ENCODE results near the gene CDK5RAP2. TPM values are rescaled to one million over a fixed set of nuclear protein-coding genes. Genes with fewer than 3 reads are reported as not detected.

Gene CDK5RAP2
- total RNA-seq, 1 donor from 2014 or later, result 63.6 TPM

GRCh38 chr9:120440791-120441190, 139.2 kb downstream of the CDK5RAP2 start:
- no peaks in the 10 kb centered on the region for H3K27me3 ChIP-seq (ENCODE audit: low read depth)
- H3K36me3 ChIP-seq, result peaks cover 62% of the 10 kb centered on the region
- no peak overlapping the region for H3K27ac ChIP-seq (replicated peaks)
- H3K4me3 ChIP-seq, result no peak overlapping the region
- TF ChIP-seq CTCF (IDR thresholded peaks at IDR 0.05; ENCODE audit: borderline replicate concordance), result no peak
- DNase-seq, result no peak
- intact Hi-C loops (cut with micrococcal nuclease), result no loop called here
- H3K4me1 ChIP-seq, result peaks cover 13% of the 10 kb centered on the region
- no peaks in the 10 kb centered on the region for H3K9me3 ChIP-seq (replicated peaks)

- Histone ChIP-seq H3K27me3 (ENCODE audit: low read depth) (no peaks in the 10 kb centered on the region), H3K4me3 (no peak overlapping the region), H3K27ac (replicated peaks) (no peak overlapping the region), H3K9me3 (replicated peaks) (no peaks in the 10 kb centered on the region), H3K36me3 (peaks cover 62% of the 10 kb centered on the region), H3K4me1 (peaks cover 17% of the 10 kb centered on the region)
- no peak for DNase-seq
- intact Hi-C loops (cut with micrococcal nuclease), result no loop called here
- TF ChIP-seq CTCF (IDR thresholded peaks at IDR 0.05; ENCODE audit: borderline replicate concordance), result no peak
Measured at GRCh38 chr9:120439926-120440325, 140.0 kb downstream of the CDK5RAP2 start.

GRCh38 chr9:120438836-120439546, 141.0 kb downstream of the CDK5RAP2 start:
- no peak for DNase-seq
- Histone ChIP-seq H3K9me3 (replicated peaks) (no peaks in the 10 kb centered on the region), H3K4me1 (peaks cover 22% of the 10 kb centered on the region), H3K36me3 (peaks cover 62% of the 10 kb centered on the region), H3K27me3 (ENCODE audit: low read depth) (no peaks in the 10 kb centered on the region), H3K4me3 (no peak overlapping the region), H3K27ac (replicated peaks) (no peak overlapping the region)
- intact Hi-C loops (cut with micrococcal nuclease), result no loop called here
- peak; percentile 51 for TF ChIP-seq CTCF (IDR thresholded peaks at IDR 0.05; ENCODE audit: borderline replicate concordance)

GRCh38 chr9:120438111-120438510, 141.9 kb downstream of the CDK5RAP2 start:
- Histone ChIP-seq H3K9me3 (replicated peaks) (no peaks in the 10 kb centered on the region), H3K36me3 (peaks cover 57% of the 10 kb centered on the region), H3K4me3 (no peak overlapping the region), H3K27me3 (ENCODE audit: low read depth) (no peaks in the 10 kb centered on the region), H3K4me1 (peaks cover 22% of the 10 kb centered on the region), H3K27ac (replicated peaks) (no peak overlapping the region)
- no peak for TF ChIP-seq CTCF (IDR thresholded peaks at IDR 0.05; ENCODE audit: borderline replicate concordance)
- intact Hi-C loops (cut with micrococcal nuclease), result no loop called here
- no peak for DNase-seq

GRCh38 chr9:120436983-120437475, 142.9 kb downstream of the CDK5RAP2 start:
- TF ChIP-seq CTCF (IDR thresholded peaks at IDR 0.05; ENCODE audit: borderline replicate concordance), result no peak
- peak; percentile 44 for DNase-seq
- peaks cover 22% of the 10 kb centered on the region for H3K4me1 ChIP-seq
- intact Hi-C loops (cut with micrococcal nuclease), result no loop called here
- no peak overlapping the region for H3K4me3 ChIP-seq
- H3K27ac ChIP-seq (replicated peaks), result peak overlapping the region; percentile 10
- H3K36me3 ChIP-seq, result peaks cover 47% of the 10 kb centered on the region
- H3K27me3 ChIP-seq (ENCODE audit: low read depth), result no peaks in the 10 kb centered on the region
- H3K9me3 ChIP-seq (replicated peaks), result no peaks in the 10 kb centered on the region
